Left lung (tissue), 10 donors: ENCODE measurements around the gene CD82. TPM values are rescaled to one million over a fixed set of nuclear protein-coding genes. Genes with fewer than 3 reads are reported as not detected.

Source experiments
- ATAC-seq: fragments of 200-7000 bp; cut with Tn5 transposase; one replicate; pipeline ENCODE4 v1.9.1; 2020; ENCODE audit warnings: moderate library complexity
- DNase-seq, 4 donors: peaks; one replicate each; pipeline ENCODE4 v3.0.0-alpha.2; 2013 to 2020
- H3K27ac ChIP-seq, 2 donors: fragments of 200-600 bp; sonication (generic) in 1 of 2; one replicate each; pipeline versions ENCODE4 v1.5.0 to v1.8.0; 2020 to 2021
- H3K27me3 ChIP-seq, 2 donors: fragments of 200-600 bp; sonication (generic) in 1 of 2; one replicate each; pipeline versions ENCODE4 v1.5.0 to v1.8.0; 2020 to 2021
- H3K36me3 ChIP-seq, 2 donors: fragments of 200-600 bp; sonication (generic) in 1 of 2; one replicate each; pipeline versions ENCODE4 v1.5.0 to v1.8.0; 2020 to 2021
- H3K4me1 ChIP-seq, 2 donors: fragments of 200-600 bp; one replicate each; pipeline ENCODE4 v1.8.0; 2021
- H3K4me3 ChIP-seq, 2 donors: fragments of 200-600 bp; sonication (generic) in 1 of 2; one replicate each; pipeline versions ENCODE4 v1.5.0 to v1.8.0; 2020 to 2021; ENCODE audit warnings: mild to moderate bottlenecking in 1 of 2
- H3K9me3 ChIP-seq, 2 donors: fragments of 200-600 bp; sonication (generic) in 1 of 2; one replicate each; pipeline versions ENCODE4 v1.5.0 to v1.8.0; 2020 to 2021
- CTCF ChIP-seq, 2 donors: fragments of 200-600 bp; sonication (generic) in 1 of 2; IDR thresholded peaks; one replicate each; pipeline versions ENCODE4 v1.5.0 to v1.8.0; 2021; ENCODE audit warnings: antibody characterized with exemption in 2 of 2
- intact Hi-C, 2 donors: fragments of 100-400 bp; cut with DNase I; formaldehyde crosslinking; loops; one replicate each; pipeline versions ENCODE4 v1.11.2 to v1.14.2; 2022
- polyA plus RNA-seq, 6 donors: library from polyadenylated mRNA; unstranded; fragments of 120-200 nt; gene quantifications; one replicate each; pipeline ENCODE4 v1.2.1, GENCODE V29; 2013; ENCODE audit not compliant: insufficient read length in 6 of 6
- total RNA-seq, 2 donors: library from RNA; stranded (reverse); fragmentation: NEBNext Ultra II Directional; extraction: Animal tissue kit (Norgen Biotek cat#: 25700); gene quantifications; one replicate each; pipeline ENCODE4 v1.2.1, GENCODE V29; 2021
- donor health status: DM: no; HTN: yes; CAD: no.
- donor health status: DM: no; HTN: no; CAD: no.

The CD82 gene
- total and polyA plus RNA-seq, 8 donors: 33.7 to 244 (median 54.6) TPM

DNA sequence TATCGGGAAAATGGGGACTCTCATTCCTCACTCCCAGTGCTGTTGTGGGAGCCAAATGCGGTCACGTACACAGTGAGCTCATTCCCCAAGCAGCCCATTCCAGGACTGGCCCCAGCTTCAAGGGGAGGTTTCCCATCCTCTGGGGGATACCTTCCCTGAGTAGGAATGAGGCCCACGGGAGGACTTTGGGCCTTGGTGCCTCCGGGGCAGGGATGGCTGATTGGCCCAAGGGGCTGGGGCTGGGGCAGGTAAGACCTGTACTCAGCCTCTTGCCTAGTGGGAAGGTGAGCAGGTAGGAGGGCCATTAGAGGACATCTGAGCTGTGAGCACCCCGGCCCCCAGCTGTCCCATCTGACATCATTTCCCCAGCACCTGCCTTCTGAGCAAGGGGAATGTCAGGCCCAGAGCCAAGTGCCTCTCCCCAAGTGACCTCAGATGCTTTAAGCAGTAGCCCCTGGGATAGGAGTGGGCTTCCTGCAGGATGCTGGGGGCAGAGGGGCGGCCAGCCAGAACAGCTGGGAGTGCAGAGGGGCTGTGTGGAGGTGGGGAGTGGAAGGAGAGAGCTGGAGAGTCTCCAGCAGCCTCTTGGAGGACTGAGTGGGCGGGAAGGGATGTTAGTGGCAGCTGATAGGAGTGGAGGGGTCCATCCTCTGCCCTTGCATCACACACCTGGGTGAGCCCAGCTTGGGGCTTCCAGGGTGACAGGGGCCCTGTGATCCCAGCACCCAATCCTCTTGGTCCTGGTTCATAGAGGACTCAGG lies 58.4 kb downstream of the CD82 start:
- intact Hi-C loops: loop anchor here in 1 of 2 donors (5.0 to 10.0 kb wide), 2 partner anchors 101 to 288 kb away; partner anchors contain the start of gene TSPAN18
- H3K27ac ChIP-seq: peak overlapping the region in 1 of 2 donors; percentile 47
- no peak overlapping the region for H3K4me3 ChIP-seq
- peak in 1 of 4 donors; percentile 24 for DNase-seq
- H3K36me3 ChIP-seq: peaks cover 0 to 16% of the 10 kb centered on the region in 2 donors
- no peak for ATAC-seq
- no peaks in the 10 kb centered on the region for H3K27me3 ChIP-seq
- H3K9me3 ChIP-seq: no peaks in the 10 kb centered on the region
- peaks cover 5 to 65% of the 10 kb centered on the region in 2 donors for H3K4me1 ChIP-seq
- TF ChIP-seq CTCF (IDR thresholded peaks at IDR 0.05): no peak

DNA sequence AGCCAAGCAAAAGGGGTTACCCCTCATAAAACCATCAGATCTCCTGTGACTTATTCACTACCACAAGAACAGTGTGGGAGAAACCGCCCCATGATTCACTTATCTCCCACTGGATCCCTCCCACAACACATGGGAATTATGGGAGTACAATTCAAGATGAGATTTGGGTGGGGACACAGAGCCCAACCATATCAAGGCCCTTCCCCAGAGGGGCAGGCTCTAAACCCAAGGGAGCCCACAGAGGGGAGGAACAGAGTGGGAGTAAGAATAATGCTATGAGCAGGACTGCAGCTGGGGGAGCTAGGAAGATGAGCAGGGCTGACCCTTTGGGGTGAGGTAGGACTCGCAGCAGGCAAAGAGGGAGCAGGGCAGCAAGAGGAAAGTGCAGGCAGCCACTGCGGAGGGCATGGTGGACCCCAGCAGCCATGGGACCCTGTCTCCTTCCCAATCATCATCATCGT lies 59.3 kb downstream of the CD82 start:
- no peak for TF ChIP-seq CTCF (IDR thresholded peaks at IDR 0.05)
- ATAC-seq: no peak
- no peaks in the 10 kb centered on the region for H3K9me3 ChIP-seq

GRCh38 chr11:44625759-44626523 lies 60.5 kb downstream of the CD82 start:
- H3K36me3 ChIP-seq: no peaks in the 10 kb centered on the region
- TF ChIP-seq CTCF (IDR thresholded peaks at IDR 0.05): no peak
- H3K9me3 ChIP-seq: no peaks in the 10 kb centered on the region
- no peaks in the 10 kb centered on the region for H3K27me3 ChIP-seq
- no peak overlapping the region for H3K27ac ChIP-seq
- no peak for DNase-seq
- ATAC-seq: no peak
- H3K4me1 ChIP-seq: peaks cover 5 to 68% of the 10 kb centered on the region in 2 donors
- intact Hi-C loops: loop anchor here in 1 of 2 donors (10.0 kb wide), 1 partner anchor 99 kb away; the partner anchor contains the start of gene TSPAN18
- H3K4me3 ChIP-seq: no peak overlapping the region

More for the DNA sequence above, 59.3 kb downstream of the CD82 start:
- intact Hi-C loops: loop anchor here in 1 of 2 donors (5.0 to 10.0 kb wide), 2 partner anchors 100 to 288 kb away; partner anchors contain the start of gene TSPAN18
- Histone ChIP-seq H3K36me3 (peaks cover 0 to 7% of the 10 kb centered on the region in 2 donors), H3K27me3 (no peaks in the 10 kb centered on the region), H3K4me3 (no peak overlapping the region), H3K4me1 (peaks cover 5 to 69% of the 10 kb centered on the region in 2 donors), H3K27ac (peak overlapping the region in 1 of 2 donors; percentile 47)
- DNase-seq: no peak

DNA sequence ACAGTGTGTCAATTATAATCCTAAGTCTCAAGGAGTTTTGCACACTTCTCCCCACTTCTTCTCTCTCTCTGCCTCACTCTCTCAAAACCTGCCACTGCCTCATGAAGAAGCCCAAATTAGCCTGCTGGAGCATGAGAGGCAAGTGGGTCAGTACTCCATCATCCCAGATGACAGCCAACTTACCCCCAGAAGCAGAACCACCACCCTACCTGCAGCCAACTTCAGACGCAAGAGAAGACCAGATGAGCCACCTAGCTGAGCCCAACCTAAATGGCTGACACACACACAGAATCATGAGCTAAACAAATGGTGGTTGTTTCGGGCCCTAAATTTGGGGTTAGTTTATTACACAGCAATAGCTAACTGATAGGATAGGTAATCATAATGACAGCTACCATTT lies 61.2 kb downstream of the CD82 start:
- Histone ChIP-seq H3K9me3 (no peaks in the 10 kb centered on the region), H3K27me3 (no peaks in the 10 kb centered on the region), H3K4me1 (peaks cover 5 to 60% of the 10 kb centered on the region in 2 donors), H3K27ac (peak overlapping the region in 1 of 2 donors; percentile 8), H3K4me3 (no peak overlapping the region), H3K36me3 (no peaks in the 10 kb centered on the region)
- intact Hi-C loops: loop anchor here in 1 of 2 donors (10.0 kb wide), 1 partner anchor 98 kb away; the partner anchor contains the start of gene TSPAN18
- TF ChIP-seq CTCF (IDR thresholded peaks at IDR 0.05): no peak
- DNase-seq (no peak), ATAC-seq (no peak)
